Lower leg skin (tissue), 4 donors: Measurements from ENCODE around the gene TMEM135. TPM values are rescaled to one million over a fixed set of nuclear protein-coding genes. Genes with fewer than 3 reads are reported as not detected.
"Not testable (repeated sequence)": the region's sequence is repeated elsewhere in the genome, so short reads cannot be mapped to it uniquely, and the experiment has no call there.

Source experiments
- DNase-seq, 2 donors: peaks; one replicate each; pipeline ENCODE4 v3.0.0-alpha.2; 2019; ENCODE audit warnings: low spot score in 2 of 2
- H3K4me3 ChIP-seq: fragments of 200-600 bp; sonication (generic); 2 replicates; pipeline ENCODE4 v1.5.1; 2017; ENCODE audit warnings: mild to moderate bottlenecking, low read depth; ENCODE audit not compliant: poor library complexity, severe bottlenecking
- POLR2A ChIP-seq, 2 donors: fragments of 450-650 bp; IDR thresholded peaks; one replicate each; pipeline ENCODE4 v1.6.1; 2016 to 2017; ENCODE audit warnings: antibody characterized with exemption in 2 of 2, mild to moderate bottlenecking in 1 of 2, moderate library complexity in 1 of 2
- WGBS, 2 donors: methylation state at CpG; one replicate each; pipeline ENCODE4 v1.1.5; 2018; 5-methylcytosine and 5-hydroxymethylcytosine counted together
- intact Hi-C: fragments of 100-400 bp; cut with DNase I; formaldehyde crosslinking; loops from one replicate; pipeline ENCODE4 v1.15.0; 2023; ENCODE audit warnings: low total_unique reads
- total RNA-seq, 4 donors: library from RNA; depleted of rRNA; stranded (reverse); fragments of >200 nt; gene quantifications; one replicate each; pipeline ENCODE4 v1.1.0, GENCODE V29; 2016
- TF ChIP-seq, protein P1 (sequence below), 3 donors: fragments of 450-650 bp; IDR thresholded peaks; one replicate each; pipeline ENCODE4 v1.5.1; 2016; ENCODE audit warnings: antibody characterized with exemption in 3 of 3, mild to moderate bottlenecking in 3 of 3, moderate library complexity in 2 of 3

Gene TMEM135
- total RNA-seq, 4 donors from 2014 or later = 6.2 to 14.2 (median 10.3) TPM

DNA sequence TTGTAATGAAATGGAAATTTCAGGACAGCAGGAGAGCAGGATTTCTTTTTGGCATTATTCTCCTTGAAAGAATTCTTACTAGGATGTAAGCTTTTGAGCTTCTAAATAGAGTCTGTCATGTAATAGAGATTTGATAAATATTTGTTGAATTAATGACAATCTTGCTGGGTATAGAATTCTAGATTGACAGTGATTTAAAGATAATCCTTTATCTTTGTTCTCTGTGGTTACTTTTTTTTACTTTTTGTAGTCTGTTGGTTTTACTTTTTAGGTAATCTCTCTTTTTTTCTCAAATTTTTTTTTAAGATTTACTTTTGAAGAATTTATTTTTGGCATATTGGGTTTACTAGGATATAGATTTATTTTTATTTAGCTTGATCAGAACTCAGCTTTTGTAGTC is 54.8 kb downstream of the TMEM135 start:
- intact Hi-C loops = no loop called here
- no peak for DNase-seq
- no peak for TF ChIP-seq POLR2A (IDR thresholded peaks at IDR 0.05)
- TF ChIP-seq, protein P1, sequence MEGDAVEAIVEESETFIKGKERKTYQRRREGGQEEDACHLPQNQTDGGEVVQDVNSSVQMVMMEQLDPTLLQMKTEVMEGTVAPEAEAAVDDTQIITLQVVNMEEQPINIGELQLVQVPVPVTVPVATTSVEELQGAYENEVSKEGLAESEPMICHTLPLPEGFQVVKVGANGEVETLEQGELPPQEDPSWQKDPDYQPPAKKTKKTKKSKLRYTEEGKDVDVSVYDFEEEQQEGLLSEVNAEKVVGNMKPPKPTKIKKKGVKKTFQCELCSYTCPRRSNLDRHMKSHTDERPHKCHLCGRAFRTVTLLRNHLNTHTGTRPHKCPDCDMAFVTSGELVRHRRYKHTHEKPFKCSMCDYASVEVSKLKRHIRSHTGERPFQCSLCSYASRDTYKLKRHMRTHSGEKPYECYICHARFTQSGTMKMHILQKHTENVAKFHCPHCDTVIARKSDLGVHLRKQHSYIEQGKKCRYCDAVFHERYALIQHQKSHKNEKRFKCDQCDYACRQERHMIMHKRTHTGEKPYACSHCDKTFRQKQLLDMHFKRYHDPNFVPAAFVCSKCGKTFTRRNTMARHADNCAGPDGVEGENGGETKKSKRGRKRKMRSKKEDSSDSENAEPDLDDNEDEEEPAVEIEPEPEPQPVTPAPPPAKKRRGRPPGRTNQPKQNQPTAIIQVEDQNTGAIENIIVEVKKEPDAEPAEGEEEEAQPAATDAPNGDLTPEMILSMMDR (IDR thresholded peaks at IDR 0.05) = no peak
- no peak overlapping the region for H3K4me3 ChIP-seq

GRCh38 chr11:87097582-87097981 is 59.8 kb downstream of the TMEM135 start:
- WGBS, 2 donors = 78 to 80% methylated on average over 3 of the region's 3 CpGs

DNA sequence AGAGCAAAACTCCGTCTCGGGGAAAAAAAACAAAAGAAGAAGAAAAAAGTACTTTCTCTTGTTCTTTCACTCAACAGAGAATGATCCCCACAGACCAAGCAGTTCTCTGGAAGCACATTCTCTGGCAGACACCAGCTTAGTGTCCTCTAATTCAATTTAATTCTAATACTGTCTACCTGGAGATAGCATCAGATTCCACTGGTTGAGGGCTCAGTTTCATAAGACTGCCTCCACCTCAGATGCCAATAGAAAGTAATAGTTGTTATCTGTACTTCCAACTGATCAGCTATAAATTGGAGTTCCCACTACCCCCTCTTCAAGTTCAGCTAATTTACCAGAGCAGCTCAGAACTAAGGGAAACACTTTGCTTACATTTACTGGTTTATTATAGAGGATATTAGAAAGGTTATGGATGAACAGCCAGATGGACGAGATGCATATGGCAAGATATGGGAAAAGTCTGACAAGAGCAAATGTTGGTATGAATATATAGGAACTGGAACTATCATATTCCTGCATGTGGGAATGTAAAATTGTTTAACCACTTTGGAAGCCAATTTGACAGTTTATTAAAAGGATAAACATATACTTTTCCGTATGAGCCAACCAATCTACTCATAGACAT is 64.3 kb downstream of the TMEM135 start:
- H3K4me3 ChIP-seq = no peak overlapping the region
- TF ChIP-seq POLR2A (IDR thresholded peaks at IDR 0.05) = no peak
- TF ChIP-seq, protein P1 (IDR thresholded peaks at IDR 0.05) = no peak
- no peak for DNase-seq
- intact Hi-C loops = no loop called here
- WGBS, 2 donors = 96% methylated on average over 4 of the region's 4 CpGs

More at GRCh38 chr11:87097582-87097981, 59.8 kb downstream of the TMEM135 start:
- H3K4me3 ChIP-seq = no peak overlapping the region
- intact Hi-C loops = no loop called here
- no peak for DNase-seq
- TF ChIP-seq, protein P1 (IDR thresholded peaks at IDR 0.05) = no peak
- no peak for TF ChIP-seq POLR2A (IDR thresholded peaks at IDR 0.05)

DNA sequence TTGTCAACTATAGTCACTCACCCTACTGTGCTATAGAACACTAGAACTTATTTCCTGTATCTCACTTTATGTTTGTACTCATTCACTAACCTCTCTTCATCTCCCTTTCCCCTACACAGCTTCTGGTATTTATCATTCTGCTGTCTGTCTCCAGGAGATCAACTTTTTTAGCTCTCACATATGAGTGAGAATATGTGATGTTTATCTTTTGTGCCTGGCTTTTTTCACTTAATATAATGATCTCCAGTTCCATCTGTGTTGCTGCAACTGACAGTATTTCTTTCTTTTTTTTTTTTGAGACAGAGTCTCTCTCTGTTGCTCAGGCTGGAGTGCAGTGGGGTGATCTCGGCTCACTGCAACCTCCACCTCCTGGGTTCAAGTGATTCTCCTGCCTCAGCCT is 68.1 kb downstream of the TMEM135 start:
- DNase-seq, H3K4me3 ChIP-seq, intact Hi-C loops: not testable (repeated sequence)
- 89 to 95% methylated on average over 1 of the region's 1 CpG for WGBS, 2 donors

GRCh38 chr11:87107379-87107778 is 69.6 kb downstream of the TMEM135 start:
- WGBS, 2 donors = 92 to 93% methylated on average over 2 to 3 of the region's 3 CpGs
- H3K4me3 ChIP-seq, intact Hi-C loops, DNase-seq: not testable (repeated sequence)

DNA sequence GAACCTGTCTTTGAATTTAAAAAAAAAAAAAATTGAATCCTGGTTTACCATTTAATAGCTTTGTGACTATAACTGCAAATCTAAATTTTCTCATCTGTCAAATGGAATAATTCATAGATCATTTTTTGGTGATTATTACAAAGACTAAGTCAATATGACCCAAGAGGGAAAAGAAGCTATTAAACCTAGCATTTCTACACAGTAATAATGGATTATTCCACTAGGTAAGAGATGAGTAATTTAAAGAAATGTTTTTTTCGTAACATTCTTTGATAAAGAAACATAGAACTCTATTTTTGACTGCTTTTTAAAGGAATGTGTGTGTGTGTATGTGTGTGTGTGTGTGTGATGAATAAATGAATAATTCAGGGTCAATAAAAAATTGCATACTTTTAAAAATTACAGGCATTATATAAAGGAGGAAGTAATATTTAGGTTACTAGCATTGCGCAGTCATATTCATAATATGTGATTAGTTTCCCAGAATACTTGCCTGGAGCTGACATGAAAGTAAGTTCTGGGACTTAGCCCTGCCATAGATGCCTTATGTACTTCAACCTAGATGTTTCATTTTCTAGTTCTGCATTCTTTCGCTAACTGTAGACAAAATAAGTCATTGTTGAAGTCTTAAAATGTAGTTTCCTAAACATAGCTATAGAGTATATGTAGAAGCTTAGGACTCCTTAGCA is 72.9 kb downstream of the TMEM135 start:
- no peak for DNase-seq

More for the DNA sequence above, 72.9 kb downstream of the TMEM135 start:
- 64 to 79% methylated on average over 3 of the region's 3 CpGs for WGBS, 2 donors
- intact Hi-C loops = no loop called here
- TF ChIP-seq, protein P1 (IDR thresholded peaks at IDR 0.05) = no peak
- no peak for TF ChIP-seq POLR2A (IDR thresholded peaks at IDR 0.05)
- H3K4me3 ChIP-seq = no peak overlapping the region
